Choroid plexus epithelial cell (primary cell): Measurements from ENCODE around the gene CYB5B.

Experiments
- DNase-seq: peaks from one replicate; pipeline ENCODE4 v3.0.0-alpha.2; 2010; ENCODE audit warnings: low read depth
- H3K4me3 ChIP-seq: 2 replicates; pipeline ENCODE4 v1.5.1; 2011; ENCODE audit warnings: low read depth, mild to moderate bottlenecking, control low read depth, low read length, moderate library complexity
- CTCF ChIP-seq: conservative IDR thresholded peaks from 2 replicates; pipeline ENCODE4 v1.5.1; 2011; ENCODE audit warnings: low read depth, mild to moderate bottlenecking, control low read depth, inconsistent platforms, low read length, moderate library complexity

The CYB5B gene

GRCh38 chr16:69485361-69485760 lies 60.9 kb downstream of the CYB5B start:
- no peak for DNase-seq
- H3K4me3 ChIP-seq = no peak overlapping the region
- TF ChIP-seq CTCF = no peak

DNA sequence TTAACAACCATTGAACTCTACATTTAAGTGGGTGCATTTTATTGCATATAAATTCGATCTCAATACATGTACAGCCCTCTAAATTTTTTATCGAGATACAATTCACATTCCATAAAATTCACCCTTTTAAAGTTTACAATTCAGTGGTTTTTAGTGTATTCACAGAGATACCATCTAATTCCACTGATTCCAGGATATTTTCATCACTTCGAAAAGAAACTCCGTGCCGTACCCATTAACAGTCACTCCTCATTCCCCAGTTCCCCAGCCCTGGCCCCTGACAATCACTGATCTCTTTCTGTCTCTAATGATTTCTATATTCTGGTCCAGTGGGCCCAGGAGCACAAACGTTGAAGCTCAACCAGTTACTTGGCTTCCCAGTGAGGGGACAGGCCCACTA lies 61.4 kb downstream of the CYB5B start:
- TF ChIP-seq CTCF = no peak
- DNase-seq = no peak
- H3K4me3 ChIP-seq = no peak overlapping the region

- no peak for TF ChIP-seq CTCF
- DNase-seq = no peak
- H3K4me3 ChIP-seq = no peak overlapping the region
Measured at GRCh38 chr16:69486272-69486671, 61.9 kb downstream of the CYB5B start.

- no peak for TF ChIP-seq CTCF
- no peak overlapping the region for H3K4me3 ChIP-seq
- no peak for DNase-seq
Measured at GRCh38 chr16:69486724-69487123, 62.3 kb downstream of the CYB5B start.

GRCh38 chr16:69490707-69491324 lies 66.4 kb downstream of the CYB5B start:
- no peak for TF ChIP-seq CTCF
- H3K4me3 ChIP-seq = no peak overlapping the region
- no peak for DNase-seq

DNA sequence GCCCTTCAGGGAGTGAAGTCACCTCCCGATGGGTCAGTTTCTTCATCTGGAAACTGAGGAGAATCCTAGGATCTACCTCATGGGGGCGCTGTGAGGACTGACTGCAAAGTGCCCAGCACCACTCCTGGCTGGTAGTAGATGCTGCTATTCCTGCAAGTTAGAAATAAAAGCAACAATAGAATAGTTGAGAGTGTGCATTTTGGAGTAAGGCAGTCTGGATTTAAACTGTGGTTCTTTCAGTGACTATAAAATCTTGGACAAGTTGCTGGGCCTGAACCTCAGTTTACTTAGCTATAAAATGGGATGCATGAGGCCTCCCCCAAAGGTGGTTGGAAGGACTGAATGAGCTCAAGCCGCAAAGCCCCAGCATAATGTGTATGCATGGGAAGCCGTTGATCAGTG lies 70.6 kb downstream of the CYB5B start:
- DNase-seq = peak; percentile 47
- H3K4me3 ChIP-seq = no peak overlapping the region
- TF ChIP-seq CTCF = peak; percentile 53

DNA sequence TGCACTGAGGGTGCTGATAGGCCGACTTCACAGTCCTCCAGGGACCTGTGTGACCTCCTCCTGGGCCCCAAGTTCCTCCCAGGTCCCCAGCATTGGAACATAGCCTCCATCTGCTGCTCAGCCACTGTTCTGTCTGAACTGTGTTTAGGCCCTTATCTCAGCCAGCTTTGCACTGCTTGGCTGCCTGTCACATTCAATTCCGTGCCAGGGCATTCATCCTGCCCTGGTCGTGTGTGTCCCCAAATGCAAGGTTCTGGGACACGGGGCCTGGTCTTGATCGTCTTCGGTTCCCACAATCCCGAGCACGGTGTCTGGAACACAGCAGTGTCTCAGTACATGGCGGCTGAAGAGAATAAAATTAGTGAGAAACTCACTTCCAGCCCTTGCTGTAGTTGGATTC lies 71.4 kb downstream of the CYB5B start:
- no peak for DNase-seq
- H3K4me3 ChIP-seq = no peak overlapping the region
- no peak for TF ChIP-seq CTCF
